Measurements from ENCODE around the gene DIP2C.

Gene DIP2C

DNA sequence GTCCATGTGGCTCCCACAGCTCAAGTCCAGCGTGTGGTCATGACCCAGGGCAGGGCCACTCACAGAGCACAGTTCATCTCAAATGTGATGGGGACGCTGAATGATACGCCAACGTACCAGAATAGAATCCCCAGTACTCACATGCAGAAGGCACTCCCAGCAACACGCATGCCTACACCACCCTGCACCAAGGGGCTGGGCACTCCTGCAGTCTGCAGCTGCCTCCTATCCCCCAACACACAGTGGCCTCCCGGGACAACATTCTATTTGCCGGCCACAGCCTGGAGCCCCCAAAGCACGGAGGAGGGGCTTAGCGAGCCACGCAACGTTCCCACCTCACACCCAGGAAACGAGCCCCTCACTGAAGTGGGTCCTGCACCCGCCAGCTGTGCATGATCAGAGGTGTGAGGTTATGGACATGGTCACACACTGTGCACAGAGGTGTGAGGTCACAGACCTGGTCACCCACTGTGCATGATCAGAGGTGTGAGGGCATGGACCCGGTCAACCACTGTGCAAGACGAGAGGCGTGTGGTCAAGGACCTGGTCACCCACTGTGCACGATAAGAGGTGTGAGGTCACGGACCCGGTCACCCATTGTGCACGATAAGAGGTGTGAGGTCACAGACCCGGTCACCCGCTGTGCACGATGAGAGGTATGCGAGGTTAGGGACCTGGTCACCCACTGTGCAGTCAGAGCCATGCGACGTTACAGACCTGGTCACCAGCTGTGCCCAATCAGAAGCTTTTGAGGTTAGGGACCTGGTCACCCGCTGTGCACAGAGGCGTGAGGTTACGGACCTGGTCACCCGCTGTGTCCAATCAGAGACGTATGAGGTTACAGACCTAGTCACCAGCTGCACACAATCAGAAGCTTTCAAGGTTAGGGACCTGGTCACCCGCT, 182.8 kb downstream of the DIP2C start:
- no peak overlapping the region for H3K4me2 ChIP-seq (ENCODE audit: insufficient read depth, low read length)
- no peak overlapping the region for H3K9ac ChIP-seq (ENCODE audit: low read depth, low read length)
- peaks cover 17% of the 10 kb centered on the region for H3K9me3 ChIP-seq (ENCODE audit: insufficient read depth, low read length, severe bottlenecking)
- H2AFZ ChIP-seq (ENCODE audit: low read depth, low read length), result no peak overlapping the region
- no peaks in the 10 kb centered on the region for H3K4me1 ChIP-seq (ENCODE audit: insufficient read depth, low read length)
- no peaks in the 10 kb centered on the region for H3K79me2 ChIP-seq (ENCODE audit: insufficient read depth, low read length)
- H3K36me3 ChIP-seq (ENCODE audit: insufficient read depth, low read length), result no peaks in the 10 kb centered on the region
- H3K27me3 ChIP-seq (ENCODE audit: insufficient read depth, low read length, poor library complexity), result no peaks in the 10 kb centered on the region
- no peaks in the 10 kb centered on the region; the same call in 1 of the 2 replicates for H4K20me1 ChIP-seq (ENCODE audit: insufficient read depth, low read length)
- no peak overlapping the region for H3K4me3 ChIP-seq (ENCODE audit: low read depth in 1 of 2, low read length in 2 of 2)
- DNase-seq (no peak), ATAC-seq (ENCODE audit: insufficient read depth, low read depth) (no peak)
- no peak overlapping the region for H3K27ac ChIP-seq (ENCODE audit: low read length)
- TF ChIP-seq, protein P1, sequence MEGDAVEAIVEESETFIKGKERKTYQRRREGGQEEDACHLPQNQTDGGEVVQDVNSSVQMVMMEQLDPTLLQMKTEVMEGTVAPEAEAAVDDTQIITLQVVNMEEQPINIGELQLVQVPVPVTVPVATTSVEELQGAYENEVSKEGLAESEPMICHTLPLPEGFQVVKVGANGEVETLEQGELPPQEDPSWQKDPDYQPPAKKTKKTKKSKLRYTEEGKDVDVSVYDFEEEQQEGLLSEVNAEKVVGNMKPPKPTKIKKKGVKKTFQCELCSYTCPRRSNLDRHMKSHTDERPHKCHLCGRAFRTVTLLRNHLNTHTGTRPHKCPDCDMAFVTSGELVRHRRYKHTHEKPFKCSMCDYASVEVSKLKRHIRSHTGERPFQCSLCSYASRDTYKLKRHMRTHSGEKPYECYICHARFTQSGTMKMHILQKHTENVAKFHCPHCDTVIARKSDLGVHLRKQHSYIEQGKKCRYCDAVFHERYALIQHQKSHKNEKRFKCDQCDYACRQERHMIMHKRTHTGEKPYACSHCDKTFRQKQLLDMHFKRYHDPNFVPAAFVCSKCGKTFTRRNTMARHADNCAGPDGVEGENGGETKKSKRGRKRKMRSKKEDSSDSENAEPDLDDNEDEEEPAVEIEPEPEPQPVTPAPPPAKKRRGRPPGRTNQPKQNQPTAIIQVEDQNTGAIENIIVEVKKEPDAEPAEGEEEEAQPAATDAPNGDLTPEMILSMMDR (IDR thresholded peaks at IDR 0.05; ENCODE audit: borderline replicate concordance, extremely low read depth, low read length, poor library complexity, severe bottlenecking), result no peak
- TF ChIP-seq EZH2 (IDR thresholded peaks at IDR 0.05; ENCODE audit: borderline replicate concordance, low read depth, low read length, severe bottlenecking), result no peak

DNA sequence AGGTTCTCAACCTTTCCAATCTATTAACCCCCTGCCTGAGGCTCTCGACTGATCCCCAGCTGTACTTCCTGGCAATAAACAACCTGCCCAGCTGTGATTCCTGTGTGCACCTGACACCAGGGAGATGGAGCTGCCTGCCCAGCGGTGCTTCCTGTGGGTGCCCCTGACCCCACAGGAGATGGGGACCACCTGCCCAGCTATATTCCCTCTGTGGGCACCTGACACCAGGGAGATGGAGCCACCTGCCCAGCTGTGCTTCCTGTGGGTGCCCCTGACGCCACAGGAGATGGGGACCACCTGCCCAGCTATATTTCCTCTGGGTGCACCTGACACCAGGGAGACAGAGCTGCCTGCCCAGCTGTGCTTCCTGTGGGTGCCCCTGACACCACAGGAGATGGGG, 184.0 kb downstream of the DIP2C start:
- Histone ChIP-seq H3K4me1 (ENCODE audit: insufficient read depth, low read length) (no peaks in the 10 kb centered on the region), H4K20me1 (ENCODE audit: insufficient read depth, low read length) (no peaks in the 10 kb centered on the region; the same call in 1 of the 2 replicates), H3K36me3 (ENCODE audit: insufficient read depth, low read length) (no peaks in the 10 kb centered on the region), H3K27ac (ENCODE audit: low read length) (no peak overlapping the region), H3K4me3 (ENCODE audit: low read depth in 1 of 2, low read length in 2 of 2) (no peak overlapping the region), H3K9me3 (ENCODE audit: insufficient read depth, low read length, severe bottlenecking) (peaks cover 17% of the 10 kb centered on the region), H3K79me2 (ENCODE audit: insufficient read depth, low read length) (no peaks in the 10 kb centered on the region), H3K27me3 (ENCODE audit: insufficient read depth, low read length, poor library complexity) (peaks cover 3% of the 10 kb centered on the region), H3K9ac (ENCODE audit: low read depth, low read length) (no peak overlapping the region), H2AFZ (ENCODE audit: low read depth, low read length) (no peak overlapping the region), H3K4me2 (ENCODE audit: insufficient read depth, low read length) (no peak overlapping the region)
- ATAC-seq (ENCODE audit: insufficient read depth, low read depth), result no peak
- no peak for DNase-seq
- no peak for TF ChIP-seq EZH2 (IDR thresholded peaks at IDR 0.05; ENCODE audit: borderline replicate concordance, low read depth, low read length, severe bottlenecking)
- TF ChIP-seq, protein P1 (IDR thresholded peaks at IDR 0.05; ENCODE audit: borderline replicate concordance, extremely low read depth, low read length, poor library complexity, severe bottlenecking), result no peak

DNA sequence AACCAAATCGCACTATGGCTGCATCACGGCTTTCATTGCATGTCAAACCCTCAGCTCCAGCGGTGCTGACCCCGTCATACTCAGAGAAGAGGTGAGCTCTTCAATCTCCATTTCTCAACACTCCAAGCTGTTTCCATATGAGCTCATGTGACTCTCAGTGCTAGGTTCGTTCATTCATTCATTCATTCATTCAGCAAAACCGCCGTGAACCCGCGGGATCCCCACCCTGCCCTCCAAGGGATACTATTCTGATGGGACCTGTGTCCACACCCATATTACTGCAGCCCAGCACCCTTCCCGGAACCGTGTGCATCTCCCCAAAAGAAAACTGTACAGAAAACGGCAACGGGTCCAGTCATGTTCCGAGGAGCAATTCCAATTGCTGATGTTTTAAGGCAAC, 184.7 kb downstream of the DIP2C start:
- Histone ChIP-seq H3K79me2 (ENCODE audit: insufficient read depth, low read length) (no peaks in the 10 kb centered on the region), H3K4me1 (ENCODE audit: insufficient read depth, low read length) (no peaks in the 10 kb centered on the region)
- DNase-seq, result no peak

More for the DNA sequence above, 184.7 kb downstream of the DIP2C start:
- Histone ChIP-seq H3K27ac (ENCODE audit: low read length) (no peak overlapping the region), H3K4me2 (ENCODE audit: insufficient read depth, low read length) (no peak overlapping the region), H3K4me3 (ENCODE audit: low read depth in 1 of 2, low read length in 2 of 2) (no peak overlapping the region), H3K27me3 (ENCODE audit: insufficient read depth, low read length, poor library complexity) (peaks cover 3% of the 10 kb centered on the region), H4K20me1 (ENCODE audit: insufficient read depth, low read length) (no peaks in the 10 kb centered on the region; the same call in 1 of the 2 replicates), H3K36me3 (ENCODE audit: insufficient read depth, low read length) (no peaks in the 10 kb centered on the region), H2AFZ (ENCODE audit: low read depth, low read length) (no peak overlapping the region), H3K9me3 (ENCODE audit: insufficient read depth, low read length, severe bottlenecking) (peaks cover 17% of the 10 kb centered on the region), H3K9ac (ENCODE audit: low read depth, low read length) (no peak overlapping the region)
- TF ChIP-seq, protein P1 (IDR thresholded peaks at IDR 0.05; ENCODE audit: borderline replicate concordance, extremely low read depth, low read length, poor library complexity, severe bottlenecking), result no peak
- no peak for TF ChIP-seq EZH2 (IDR thresholded peaks at IDR 0.05; ENCODE audit: borderline replicate concordance, low read depth, low read length, severe bottlenecking)
- ATAC-seq (ENCODE audit: insufficient read depth, low read depth), result no peak

Data from DND-41 (cell line).